Left forelimb (tissue), 1 donor: ENCODE measurements around the gene CCL27.

Experiments
- DNase-seq: peaks from one replicate; pipeline ENCODE4 v3.0.0-alpha.2; 2018; ENCODE audit warnings: low spot score

Gene CCL27

GRCh38 chr9:34627716-34628655 is 34.5 kb downstream of the CCL27 start:
- DNase-seq: no peak

- DNase-seq: no peak
Observed at GRCh38 chr9:34625186-34625486, 37.3 kb downstream of the CCL27 start.

DNA sequence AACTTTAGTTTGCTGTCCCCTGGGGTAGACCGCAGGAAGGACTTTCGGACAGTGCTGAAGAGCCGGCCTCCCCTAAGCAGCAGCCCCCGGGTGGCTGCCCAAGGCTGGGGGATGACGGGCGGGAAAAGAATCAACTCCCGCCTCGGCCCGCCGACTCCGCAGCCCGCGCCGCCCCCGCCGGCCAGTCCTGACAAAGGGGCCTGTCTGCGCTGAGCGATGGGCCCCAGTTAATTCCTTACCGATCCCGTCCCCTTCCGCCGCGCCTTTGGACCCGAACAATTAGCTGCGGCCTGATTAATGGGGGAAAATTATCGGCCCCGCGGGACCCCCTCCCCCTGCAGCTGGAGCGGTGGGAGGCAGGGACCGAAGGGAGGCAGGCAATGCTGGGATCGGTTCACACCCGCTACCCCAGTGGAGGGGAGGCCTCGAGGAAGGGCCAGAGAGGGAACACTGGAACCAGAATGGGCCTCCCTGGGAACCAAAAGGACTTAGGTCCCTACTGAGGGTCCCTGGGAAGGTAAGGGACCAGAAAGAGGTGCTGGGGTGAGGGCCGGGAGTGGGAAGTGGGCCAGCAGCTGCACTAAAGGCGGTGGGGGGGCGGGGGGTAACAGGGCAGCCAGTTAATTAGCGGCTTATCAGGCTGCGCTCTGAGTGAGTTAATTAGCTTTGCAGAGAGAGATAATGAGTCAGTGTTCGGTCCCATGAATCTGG is 37.8 kb downstream of the CCL27 start:
- no peak for DNase-seq

DNA sequence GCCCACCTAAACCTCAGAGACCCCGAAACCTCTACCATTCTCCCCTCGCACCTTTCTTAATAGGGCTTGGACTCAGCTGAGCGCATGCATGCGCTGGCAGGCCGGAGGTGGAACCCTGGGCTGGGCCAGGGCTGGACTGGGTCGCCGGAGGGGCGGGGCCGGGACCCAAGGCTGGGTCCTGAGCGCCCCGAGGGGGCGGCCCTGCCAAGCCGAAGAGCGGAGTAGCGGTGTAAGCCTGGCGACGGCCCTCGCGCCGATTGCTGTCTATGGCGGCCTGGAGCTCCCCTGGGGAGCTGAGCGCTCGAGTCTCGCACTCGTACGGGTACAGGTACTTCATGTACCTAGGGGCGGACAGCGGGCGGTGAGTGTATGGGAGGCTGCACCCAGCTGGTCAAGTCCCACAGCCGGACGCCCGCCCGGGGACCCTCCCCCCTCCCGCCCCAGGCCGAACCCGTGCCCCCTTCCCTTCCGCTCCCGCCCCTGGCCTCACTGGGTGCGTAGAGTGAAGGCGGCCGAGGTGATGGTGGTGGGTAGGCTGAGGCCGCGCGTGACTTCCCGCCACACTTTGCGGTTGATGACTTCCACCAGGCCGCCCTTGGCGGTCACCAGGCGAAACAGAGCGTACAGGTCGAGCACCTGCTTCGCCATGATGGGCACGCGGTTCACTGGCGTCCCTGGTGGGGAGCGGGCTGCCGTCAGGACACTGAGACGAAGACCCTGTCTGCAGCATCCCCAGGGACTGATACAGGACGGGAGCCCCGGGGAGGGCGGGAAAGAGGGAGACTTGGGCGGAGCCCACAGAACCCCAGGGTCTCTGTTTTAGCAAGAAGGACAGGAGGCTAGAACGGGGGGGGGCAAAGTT is 38.9 kb downstream of the CCL27 start:
- no peak for DNase-seq

DNA sequence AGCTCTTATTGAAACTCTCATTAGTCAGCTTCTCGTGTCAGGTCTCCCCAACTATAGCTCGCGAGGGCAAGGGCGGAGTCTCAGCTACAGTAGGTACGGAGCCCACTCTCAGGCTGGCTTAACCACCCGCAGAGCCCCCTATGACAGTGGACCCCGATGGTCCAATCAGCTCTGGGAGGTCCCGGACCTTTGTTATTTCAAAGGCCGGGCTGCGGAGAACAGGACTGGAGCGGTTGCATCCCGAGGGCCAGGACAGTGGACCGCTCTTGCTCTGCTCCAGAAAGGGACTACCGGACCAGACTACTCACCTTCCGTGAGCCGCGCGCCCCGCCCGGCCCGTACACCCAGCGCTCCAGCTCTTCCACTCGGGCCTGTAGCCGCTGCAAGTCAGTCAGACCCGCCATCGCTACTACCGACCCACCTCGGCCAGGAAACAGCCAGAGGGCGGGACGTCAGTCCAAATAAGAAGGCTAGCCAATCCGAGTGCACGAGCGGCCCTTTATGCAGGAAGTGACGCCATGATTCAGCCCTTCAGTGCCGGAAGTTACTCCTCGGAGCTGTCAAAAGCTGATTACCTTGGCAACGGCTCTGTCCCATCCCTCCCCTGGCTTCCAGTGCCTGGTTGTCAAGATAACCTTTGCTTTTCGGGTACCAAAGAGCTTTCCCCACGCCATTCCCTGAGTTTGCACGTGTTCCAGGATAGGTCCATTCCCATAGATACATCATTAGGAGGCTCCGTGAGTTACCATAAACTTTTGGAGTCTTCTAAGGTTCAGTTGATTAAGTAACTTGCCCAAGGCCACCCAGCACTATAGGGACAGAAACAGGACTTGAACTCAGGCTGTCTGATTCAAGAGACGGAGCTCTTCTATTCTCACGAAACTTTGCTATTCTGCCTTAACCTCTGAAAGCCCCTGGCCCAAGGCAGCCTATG is 42.1 kb downstream of the CCL27 start, which contains the start of gene DCTN3:
Gene DCTN3, minus strand, starts transcription at position 435 of the 934 bp plus-strand sequence. Its CDS starts 31 bp downstream, at position 404.
- DNase-seq: peak; percentile 92

- DNase-seq: no peak
Observed at GRCh38 chr9:34615132-34615531, 47.3 kb downstream of the CCL27 start.

DNA sequence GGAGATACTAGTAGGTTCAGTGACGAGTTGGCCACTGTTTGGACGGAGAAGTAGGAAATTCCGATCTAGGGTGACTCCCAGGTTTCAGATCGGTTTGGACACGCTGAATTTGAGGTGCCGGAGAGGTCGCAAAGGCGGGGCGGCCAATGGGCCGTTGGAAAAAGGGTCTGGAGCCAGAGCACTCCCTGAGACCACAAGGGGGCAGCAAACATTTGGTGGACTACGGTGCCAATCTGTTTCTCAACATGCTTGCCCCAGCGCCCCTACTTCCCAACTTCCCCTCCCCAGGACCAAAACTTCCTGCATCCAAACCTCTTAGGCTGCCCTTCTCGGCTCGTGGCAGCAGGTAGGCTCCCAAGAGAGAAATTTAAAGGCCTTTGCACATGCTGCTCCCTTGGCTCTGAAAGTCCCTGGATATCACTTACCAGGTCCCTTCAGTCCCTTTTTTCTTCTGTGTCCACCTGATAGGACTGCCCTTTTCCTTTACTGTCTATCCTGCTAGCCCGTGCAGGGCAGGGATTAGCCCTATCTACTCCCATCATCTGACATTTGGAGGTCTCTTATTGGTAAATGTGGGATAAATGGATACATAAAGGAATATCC is 49.6 kb downstream of the CCL27 start:
- DNase-seq: peak; percentile 84
